Effector memory CD8-positive, alpha-beta T cell (primary cell): ENCODE measurements around the gene C16orf92.

ENCODE experiments used
- ATAC-seq: fragments of 150-1000 bp; cut with Tn5 transposase; replicated peaks from 2 replicates; pipeline ENCODE4 v1.10.0; 2021; ENCODE audit warnings: mild to moderate bottlenecking, moderate library complexity
- DNase-seq, 3 experiments: peaks; one replicate each; pipeline ENCODE4 v3.0.0; 2021
- H3K27ac Mint-ChIP-seq, 2 donors: one replicate each; pipeline ENCODE4 v1.8.0; 2022; ENCODE audit warnings: mild to moderate bottlenecking in 2 of 2, mixed read lengths in 2 of 2, moderate library complexity in 2 of 2
- H3K27me3 Mint-ChIP-seq, 2 donors: one replicate each; pipeline ENCODE4 v1.8.0; 2022; ENCODE audit warnings: mixed read lengths in 2 of 2
- H3K36me3 Mint-ChIP-seq: one replicate; pipeline ENCODE4 v1.8.0; 2022; ENCODE audit warnings: mild to moderate bottlenecking, moderate library complexity, mixed read lengths; ENCODE audit not compliant: insufficient read depth
- H3K4me1 Mint-ChIP-seq, 2 donors: one replicate each; pipeline ENCODE4 v1.8.0; 2022; ENCODE audit warnings: low read depth in 2 of 2, mixed read lengths in 2 of 2
- H3K4me3 Mint-ChIP-seq, 2 donors: one replicate each; pipeline ENCODE4 v1.8.0; 2022; ENCODE audit warnings: mild to moderate bottlenecking in 2 of 2, mixed read lengths in 2 of 2, moderate library complexity in 2 of 2
- H3K9me3 Mint-ChIP-seq, 2 donors: one replicate each; pipeline ENCODE4 v1.8.0; 2022; ENCODE audit warnings: mixed read lengths in 2 of 2
- total RNA-seq, 9 experiments: gene quantifications; one replicate each; lab custom pipeline; 2026; lab: John Stamatoyannopoulos, UW

Gene C16orf92
- total RNA-seq: 0 reads per million in 9 experiments

- Mint-ChIP-seq H3K27ac (no peak within 1 kb of the TSS), H3K4me1 (peaks cover 9 to 12% of the 10 kb centered on the region in 2 donors), H3K9me3 (no peaks in the 10 kb centered on the region), H3K36me3 (no peaks in the 10 kb centered on the region), H3K27me3 (peaks cover 29 to 39% of the 10 kb centered on the region in 2 donors), H3K4me3 (no peak within 1 kb of the TSS)
- ATAC-seq (no peak), DNase-seq (no peak)
Measured at GRCh38 chr16:30022887-30023286, at the start of gene C16orf92. C16orf92 (plus strand) TSS chr16:30023198; CDS start chr16:30023341, 143 bp downstream.

- Mint-ChIP-seq H3K9me3 (no peaks in the 10 kb centered on the region), H3K4me1 (peaks cover 31 to 41% of the 10 kb centered on the region in 2 donors), H3K36me3 (peaks cover 29% of the 10 kb centered on the region), H3K27ac (peak within 1 kb of the TSS; percentile 97), H3K4me3 (peak within 1 kb of the TSS; percentile 97 to 98), H3K27me3 (no peaks in the 10 kb centered on the region)
- ATAC-seq (peak; percentile 96), DNase-seq (peak; percentile 86 to 92 (median 91))
Measured at GRCh38 chr16:29973384-29974246, 49.4 kb upstream of the C16orf92 start, which contains the start of gene TAOK2. TAOK2 (plus strand) TSS chr16:29973868; CDS start chr16:29977773, 3,905 bp downstream.

GRCh38 chr16:29974291-29975133 is 48.5 kb upstream of the C16orf92 start:
- Mint-ChIP-seq H3K36me3 (peaks cover 26% of the 10 kb centered on the region), H3K27ac (peak overlapping the region; percentile 97), H3K27me3 (no peaks in the 10 kb centered on the region), H3K9me3 (no peaks in the 10 kb centered on the region), H3K4me1 (peaks cover 31 to 41% of the 10 kb centered on the region in 2 donors), H3K4me3 (peak overlapping the region; percentile 97 to 98)
- ATAC-seq (peak; percentile 10), DNase-seq (no peak)

- ATAC-seq: no peak
- H3K27me3 Mint-ChIP-seq: no peaks in the 10 kb centered on the region
- H3K27ac Mint-ChIP-seq: peak overlapping the region; percentile 97
- H3K36me3 Mint-ChIP-seq: peaks cover 30% of the 10 kb centered on the region
- peak overlapping the region; percentile 97 to 98 for H3K4me3 Mint-ChIP-seq
- peaks cover 31 to 41% of the 10 kb centered on the region in 2 donors for H3K4me1 Mint-ChIP-seq
- DNase-seq: no peak
- no peaks in the 10 kb centered on the region for H3K9me3 Mint-ChIP-seq
Measured at GRCh38 chr16:29975134-29975538, 47.9 kb upstream of the C16orf92 start.

- DNase-seq: no peak
- H3K4me1 Mint-ChIP-seq: peaks cover 33 to 41% of the 10 kb centered on the region in 2 donors
- H3K27ac Mint-ChIP-seq: peak overlapping the region; percentile 97
- H3K9me3 Mint-ChIP-seq: no peaks in the 10 kb centered on the region
- H3K4me3 Mint-ChIP-seq: peak overlapping the region; percentile 97 to 98
- peaks cover 33% of the 10 kb centered on the region for H3K36me3 Mint-ChIP-seq
- no peak for ATAC-seq
- no peaks in the 10 kb centered on the region for H3K27me3 Mint-ChIP-seq
Measured at GRCh38 chr16:29975811-29976511, 47.0 kb upstream of the C16orf92 start.

- H3K36me3 Mint-ChIP-seq: peaks cover 43% of the 10 kb centered on the region
- ATAC-seq (no peak), DNase-seq (no peak)
- no peak overlapping the region for H3K4me3 Mint-ChIP-seq
- peak overlapping the region; percentile 25 to 97 for H3K27ac Mint-ChIP-seq
- peaks cover 33 to 41% of the 10 kb centered on the region in 2 donors for H3K4me1 Mint-ChIP-seq
- no peaks in the 10 kb centered on the region for H3K9me3 Mint-ChIP-seq
- no peaks in the 10 kb centered on the region for H3K27me3 Mint-ChIP-seq
Measured at GRCh38 chr16:29977063-29977825, 45.8 kb upstream of the C16orf92 start.

GRCh38 chr16:29978081-29978480 is 44.9 kb upstream of the C16orf92 start:
- DNase-seq (no peak), ATAC-seq (no peak)
- Mint-ChIP-seq H3K4me1 (peaks cover 29 to 37% of the 10 kb centered on the region in 2 donors), H3K4me3 (no peak overlapping the region), H3K9me3 (no peaks in the 10 kb centered on the region), H3K36me3 (peaks cover 41% of the 10 kb centered on the region), H3K27ac (peak overlapping the region; percentile 25 to 97), H3K27me3 (no peaks in the 10 kb centered on the region)

GRCh38 chr16:29978564-29979270 is 44.3 kb upstream of the C16orf92 start:
- ATAC-seq (no peak), DNase-seq (no peak)
- no peaks in the 10 kb centered on the region for H3K9me3 Mint-ChIP-seq
- H3K4me1 Mint-ChIP-seq: peaks cover 27 to 31% of the 10 kb centered on the region in 2 donors
- peak overlapping the region in 1 of 2 donors; percentile 20 for H3K27ac Mint-ChIP-seq
- no peaks in the 10 kb centered on the region for H3K27me3 Mint-ChIP-seq
- H3K4me3 Mint-ChIP-seq: no peak overlapping the region
- peaks cover 39% of the 10 kb centered on the region for H3K36me3 Mint-ChIP-seq

GRCh38 chr16:29982560-29983419 is 40.2 kb upstream of the C16orf92 start:
- Mint-ChIP-seq H3K27ac (peak overlapping the region in 1 of 2 donors; percentile 49), H3K4me1 (peaks cover 3% of the 10 kb centered on the region in 2 donors), H3K9me3 (no peaks in the 10 kb centered on the region), H3K4me3 (no peak overlapping the region), H3K27me3 (no peaks in the 10 kb centered on the region), H3K36me3 (peaks cover 45% of the 10 kb centered on the region)
- DNase-seq (no peak), ATAC-seq (no peak)

GRCh38 chr16:29983420-29984136 is 39.4 kb upstream of the C16orf92 start:
- Mint-ChIP-seq H3K9me3 (no peaks in the 10 kb centered on the region), H3K4me3 (no peak overlapping the region), H3K4me1 (peaks cover 0 to 3% of the 10 kb centered on the region in 2 donors), H3K27ac (peak overlapping the region; percentile 49 to 52), H3K36me3 (peaks cover 48% of the 10 kb centered on the region), H3K27me3 (no peaks in the 10 kb centered on the region)
- DNase-seq (no peak), ATAC-seq (no peak)
